Measurements from ENCODE around the gene CRACR2A. TPM values are rescaled to one million over a fixed set of nuclear protein-coding genes. Genes with fewer than 3 reads are reported as not detected.

Gene CRACR2A
- polyA plus RNA-seq, 1 donor from 2014 or later: 2.1 TPM

DNA sequence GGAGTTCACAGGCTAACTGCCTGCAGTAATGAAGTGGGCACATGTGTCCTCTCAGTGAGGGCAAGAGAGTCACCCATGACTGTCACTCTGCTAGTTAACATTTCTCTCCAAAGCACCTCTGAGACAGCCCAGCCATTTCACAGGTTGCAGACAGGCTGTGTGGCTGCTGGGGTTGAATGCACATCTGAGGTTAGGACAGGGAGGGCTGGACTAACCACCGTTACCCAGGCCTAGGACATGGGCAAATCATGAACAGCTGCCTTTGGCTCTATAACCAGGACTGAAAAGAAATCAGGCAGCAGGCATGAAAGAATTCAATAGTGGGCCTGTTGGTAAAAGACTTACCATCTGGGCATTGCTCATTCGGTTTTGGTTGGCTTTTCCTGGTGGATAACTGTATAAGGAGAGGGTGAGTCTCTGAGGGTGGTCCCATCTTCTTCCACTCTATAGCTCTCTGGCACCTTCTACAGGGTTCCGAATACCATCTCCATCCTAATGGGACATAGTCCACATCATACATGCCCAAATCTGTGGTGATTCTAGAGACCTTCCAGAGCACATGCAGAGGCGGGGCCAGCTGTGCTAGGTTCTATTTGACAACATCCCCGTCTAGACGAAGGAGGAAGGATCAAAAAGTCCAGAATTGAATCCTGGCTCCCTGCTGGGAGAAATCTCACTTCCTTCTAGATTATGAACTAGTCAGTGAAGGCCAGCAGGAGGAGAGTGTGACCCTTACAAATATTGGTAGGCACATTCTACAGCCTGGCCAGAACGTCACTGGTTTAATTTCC lies 10.8 kb downstream of the CRACR2A start:
- no peak overlapping the region for H3K4me3 ChIP-seq (ENCODE audit: low read length)
- H3K27ac ChIP-seq (ENCODE audit: low read length): no peak overlapping the region
- no peak overlapping the region for H3K9ac ChIP-seq (ENCODE audit: low read length)
- no peaks in the 10 kb centered on the region for H3K36me3 ChIP-seq (ENCODE audit: insufficient read depth, low read length)
- H3K9me3 ChIP-seq (ENCODE audit: low read length): no peaks in the 10 kb centered on the region
- H3K27me3 ChIP-seq (ENCODE audit: insufficient read depth, low read depth, low read length): no peaks in the 10 kb centered on the region
- no peaks in the 10 kb centered on the region for H3K79me2 ChIP-seq (replicated peaks; ENCODE audit: insufficient read depth, low read length)
- H4K20me1 ChIP-seq (ENCODE audit: insufficient read depth): no peaks in the 10 kb centered on the region
- no peak overlapping the region for H3K4me2 ChIP-seq (ENCODE audit: low read length)
- TF ChIP-seq SMC3 (conservative IDR thresholded peaks at IDR 0.05; ENCODE audit: poor library complexity) (no peak), MXI1 (conservative IDR thresholded peaks at IDR 0.05; ENCODE audit: poor library complexity, severe bottlenecking) (no peak), EP300 (conservative IDR thresholded peaks at IDR 0.05; ENCODE audit: poor library complexity, severe bottlenecking) (no peak), RAD21 (conservative IDR thresholded peaks at IDR 0.05) (no peak), TAF1 (IDR thresholded peaks at IDR 0.05; ENCODE audit: low read depth) (no peak), EZH2 (IDR thresholded peaks at IDR 0.05; ENCODE audit: borderline replicate concordance, insufficient read depth, low read length, poor library complexity, severe bottlenecking) (no peak), POLR2AphosphoS5 (IDR thresholded peaks at IDR 0.05) (no peak)
- TF ChIP-seq, protein P1, sequence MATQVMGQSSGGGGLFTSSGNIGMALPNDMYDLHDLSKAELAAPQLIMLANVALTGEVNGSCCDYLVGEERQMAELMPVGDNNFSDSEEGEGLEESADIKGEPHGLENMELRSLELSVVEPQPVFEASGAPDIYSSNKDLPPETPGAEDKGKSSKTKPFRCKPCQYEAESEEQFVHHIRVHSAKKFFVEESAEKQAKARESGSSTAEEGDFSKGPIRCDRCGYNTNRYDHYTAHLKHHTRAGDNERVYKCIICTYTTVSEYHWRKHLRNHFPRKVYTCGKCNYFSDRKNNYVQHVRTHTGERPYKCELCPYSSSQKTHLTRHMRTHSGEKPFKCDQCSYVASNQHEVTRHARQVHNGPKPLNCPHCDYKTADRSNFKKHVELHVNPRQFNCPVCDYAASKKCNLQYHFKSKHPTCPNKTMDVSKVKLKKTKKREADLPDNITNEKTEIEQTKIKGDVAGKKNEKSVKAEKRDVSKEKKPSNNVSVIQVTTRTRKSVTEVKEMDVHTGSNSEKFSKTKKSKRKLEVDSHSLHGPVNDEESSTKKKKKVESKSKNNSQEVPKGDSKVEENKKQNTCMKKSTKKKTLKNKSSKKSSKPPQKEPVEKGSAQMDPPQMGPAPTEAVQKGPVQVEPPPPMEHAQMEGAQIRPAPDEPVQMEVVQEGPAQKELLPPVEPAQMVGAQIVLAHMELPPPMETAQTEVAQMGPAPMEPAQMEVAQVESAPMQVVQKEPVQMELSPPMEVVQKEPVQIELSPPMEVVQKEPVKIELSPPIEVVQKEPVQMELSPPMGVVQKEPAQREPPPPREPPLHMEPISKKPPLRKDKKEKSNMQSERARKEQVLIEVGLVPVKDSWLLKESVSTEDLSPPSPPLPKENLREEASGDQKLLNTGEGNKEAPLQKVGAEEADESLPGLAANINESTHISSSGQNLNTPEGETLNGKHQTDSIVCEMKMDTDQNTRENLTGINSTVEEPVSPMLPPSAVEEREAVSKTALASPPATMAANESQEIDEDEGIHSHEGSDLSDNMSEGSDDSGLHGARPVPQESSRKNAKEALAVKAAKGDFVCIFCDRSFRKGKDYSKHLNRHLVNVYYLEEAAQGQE (IDR thresholded peaks at IDR 0.05; ENCODE audit: borderline replicate concordance): no peak
- TF ChIP-seq, protein P2, sequence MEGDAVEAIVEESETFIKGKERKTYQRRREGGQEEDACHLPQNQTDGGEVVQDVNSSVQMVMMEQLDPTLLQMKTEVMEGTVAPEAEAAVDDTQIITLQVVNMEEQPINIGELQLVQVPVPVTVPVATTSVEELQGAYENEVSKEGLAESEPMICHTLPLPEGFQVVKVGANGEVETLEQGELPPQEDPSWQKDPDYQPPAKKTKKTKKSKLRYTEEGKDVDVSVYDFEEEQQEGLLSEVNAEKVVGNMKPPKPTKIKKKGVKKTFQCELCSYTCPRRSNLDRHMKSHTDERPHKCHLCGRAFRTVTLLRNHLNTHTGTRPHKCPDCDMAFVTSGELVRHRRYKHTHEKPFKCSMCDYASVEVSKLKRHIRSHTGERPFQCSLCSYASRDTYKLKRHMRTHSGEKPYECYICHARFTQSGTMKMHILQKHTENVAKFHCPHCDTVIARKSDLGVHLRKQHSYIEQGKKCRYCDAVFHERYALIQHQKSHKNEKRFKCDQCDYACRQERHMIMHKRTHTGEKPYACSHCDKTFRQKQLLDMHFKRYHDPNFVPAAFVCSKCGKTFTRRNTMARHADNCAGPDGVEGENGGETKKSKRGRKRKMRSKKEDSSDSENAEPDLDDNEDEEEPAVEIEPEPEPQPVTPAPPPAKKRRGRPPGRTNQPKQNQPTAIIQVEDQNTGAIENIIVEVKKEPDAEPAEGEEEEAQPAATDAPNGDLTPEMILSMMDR (IDR thresholded peaks at IDR 0.05; ENCODE audit: poor library complexity, severe bottlenecking): no peak
- no peak overlapping the region for H2AFZ ChIP-seq (ENCODE audit: low read depth, low read length)
- no peaks in the 10 kb centered on the region for H3K9me2 ChIP-seq (ENCODE audit: insufficient read depth, low read length)
- no peaks in the 10 kb centered on the region for H3F3A ChIP-seq (ENCODE audit: insufficient read depth, low read length, poor library complexity, severe bottlenecking)

DNA sequence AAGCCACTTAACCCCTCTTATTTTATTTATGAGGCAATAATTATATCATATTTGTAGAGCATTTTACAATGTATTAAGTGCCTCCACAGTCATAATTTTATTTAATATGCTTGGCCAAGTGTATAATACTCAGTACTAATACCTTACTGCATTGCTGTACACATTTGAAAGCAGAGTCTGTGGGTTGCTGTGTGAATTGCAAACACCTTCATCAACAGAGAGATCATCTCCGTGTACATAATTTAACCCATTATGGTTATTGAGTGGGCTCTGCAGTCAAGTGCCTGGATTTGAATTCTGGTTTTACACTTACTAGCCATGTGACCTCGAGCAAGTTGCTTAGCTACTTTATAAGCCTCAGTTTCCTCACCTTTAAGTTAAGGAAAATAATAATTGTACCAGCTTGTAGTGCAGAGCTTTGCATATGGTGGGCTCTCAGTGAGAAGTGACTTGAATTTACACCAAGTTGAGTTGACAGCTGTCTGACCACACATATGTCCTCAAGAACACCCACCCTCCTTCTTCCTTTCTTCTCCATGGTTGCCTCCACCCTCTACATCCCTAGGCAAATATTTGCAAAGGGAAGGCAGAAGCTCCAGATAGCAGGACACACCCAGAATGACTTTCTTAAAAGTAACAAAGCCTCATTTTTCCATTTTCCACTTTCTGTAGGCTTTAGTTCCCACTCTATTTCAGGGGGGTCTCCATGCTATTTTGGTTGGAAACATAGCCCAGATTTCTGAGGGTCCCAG lies 12.3 kb downstream of the CRACR2A start:
- Histone ChIP-seq H3K4me2 (ENCODE audit: low read length) (no peak overlapping the region), H4K20me1 (ENCODE audit: insufficient read depth) (no peaks in the 10 kb centered on the region), H3K9me2 (ENCODE audit: insufficient read depth, low read length) (no peaks in the 10 kb centered on the region), H2AFZ (ENCODE audit: low read depth, low read length) (no peak overlapping the region), H3F3A (ENCODE audit: insufficient read depth, low read length, poor library complexity, severe bottlenecking) (no peaks in the 10 kb centered on the region), H3K4me3 (ENCODE audit: low read length) (no peak overlapping the region), H3K36me3 (ENCODE audit: insufficient read depth, low read length) (no peaks in the 10 kb centered on the region), H3K9ac (ENCODE audit: low read length) (no peak overlapping the region), H3K27me3 (ENCODE audit: insufficient read depth, low read depth, low read length) (no peaks in the 10 kb centered on the region), H3K27ac (ENCODE audit: low read length) (no peak overlapping the region), H3K79me2 (replicated peaks; ENCODE audit: insufficient read depth, low read length) (no peaks in the 10 kb centered on the region), H3K9me3 (ENCODE audit: low read length) (no peaks in the 10 kb centered on the region)
- TF ChIP-seq EP300 (conservative IDR thresholded peaks at IDR 0.05; ENCODE audit: poor library complexity, severe bottlenecking) (no peak), MXI1 (conservative IDR thresholded peaks at IDR 0.05; ENCODE audit: poor library complexity, severe bottlenecking) (no peak)

Data from neural cell (in vitro differentiated cells).